CD14-positive monocyte (primary cell): ENCODE results near the gene SCUBE1. TPM values are rescaled to one million over a fixed set of nuclear protein-coding genes. Genes with fewer than 3 reads are reported as not detected.

Experiments
- DNase-seq, 3 donors: peaks; one replicate each; pipeline ENCODE4 v3.0.0-alpha.2; 2011 to 2022
- H2AFZ ChIP-seq: 2 replicates; pipeline ENCODE4 v1.6.0; 2012; ENCODE audit warnings: mild to moderate bottlenecking, low read depth, low read length, inconsistent platforms; ENCODE audit not compliant: insufficient read depth, poor library complexity, severe bottlenecking
- H3K27ac ChIP-seq, 2 donors: 1 replicate in 1 of 2; 2 replicates in 1 of 2; pipeline ENCODE4 v1.5.1; 2012 to 2013; ENCODE audit warnings: low read length in 2 of 2, control low read depth in 1 of 2, inconsistent platforms in 1 of 2, low read depth in 1 of 2, mild to moderate bottlenecking in 1 of 2
- H3K27me3 ChIP-seq, 2 donors: one replicate each; pipeline versions ENCODE4 v1.6.0 to v1.6.1; 2011 to 2013; ENCODE audit warnings: low read length in 2 of 2; ENCODE audit not compliant: control insufficient read depth in 2 of 2, insufficient read depth in 2 of 2
- H3K36me3 ChIP-seq, 2 donors: replicated peaks in 1 of 2; 1 replicate in 1 of 2; 2 replicates in 1 of 2; pipeline versions ENCODE4 v1.5.1 to v1.6.1; 2012 to 2013; ENCODE audit warnings: low read length in 2 of 2, control low read depth in 1 of 2, inconsistent platforms in 1 of 2, mild to moderate bottlenecking in 1 of 2; ENCODE audit not compliant: insufficient read depth in 2 of 2, control insufficient read depth in 1 of 2
- H3K4me1 ChIP-seq, 2 donors: 1 replicate in 1 of 2; 2 replicates in 1 of 2; pipeline versions ENCODE4 v1.5.1 to v1.6.1; 2012 to 2013; ENCODE audit warnings: low read length in 2 of 2, control low read depth in 1 of 2, inconsistent platforms in 1 of 2, mild to moderate bottlenecking in 1 of 2, moderate library complexity in 1 of 2; ENCODE audit not compliant: insufficient read depth in 2 of 2, control insufficient read depth in 1 of 2
- H3K4me2 ChIP-seq: replicated peaks from 2 replicates; pipeline ENCODE3; 2012; ENCODE audit warnings: low read length, moderate library complexity, mild to moderate bottlenecking; ENCODE audit not compliant: poor library complexity, severe bottlenecking; ENCODE audit errors: extremely low read depth
- H3K4me3 ChIP-seq, 3 experiments: fragments of 200-600 bp in 1 of 3; sonication (generic) in 1 of 3; replicated peaks in 1 of 3; 1 replicate in 2 of 3; 2 replicates in 1 of 3; pipeline ENCODE4 v1.5.1; 2011 to 2013; ENCODE audit warnings: low read length in 3 of 3, mild to moderate bottlenecking in 3 of 3, control low read depth in 2 of 3, low read depth in 2 of 3, inconsistent platforms in 1 of 3, moderate library complexity in 1 of 3
- H3K79me2 ChIP-seq: 2 replicates; pipeline ENCODE4 v1.6.0; 2012; ENCODE audit warnings: mild to moderate bottlenecking, control low read depth, inconsistent platforms, low read length, moderate library complexity; ENCODE audit not compliant: insufficient read depth
- H3K9ac ChIP-seq: 2 replicates; pipeline ENCODE4 v1.6.0; 2017; ENCODE audit warnings: low read length, mild to moderate bottlenecking; ENCODE audit not compliant: insufficient read depth, poor library complexity, severe bottlenecking
- H3K9me3 ChIP-seq, 2 donors: replicated peaks in 1 of 2; 1 replicate in 1 of 2; 2 replicates in 1 of 2; pipeline versions ENCODE4 v1.5.1 to v1.6.1; 2012 to 2013; ENCODE audit warnings: low read length in 2 of 2, control low read depth in 1 of 2; ENCODE audit not compliant: control insufficient read depth in 1 of 2, insufficient read depth in 1 of 2
- H4K20me1 ChIP-seq: 2 replicates; pipeline ENCODE4 v1.6.0; 2012; ENCODE audit warnings: mild to moderate bottlenecking, low read length, control low read depth, moderate library complexity; ENCODE audit not compliant: insufficient read depth
- H3K27ac Mint-ChIP-seq, 7 donors: one replicate each; pipeline ENCODE4 v1.8.0; 2020; ENCODE audit warnings: mild to moderate bottlenecking in 7 of 7, mixed read lengths in 7 of 7, moderate library complexity in 6 of 7, inconsistent platforms in 2 of 7
- H3K27me3 Mint-ChIP-seq, 3 donors: one replicate each; pipeline ENCODE4 v1.8.0; 2021 to 2022; ENCODE audit warnings: low read depth in 3 of 3, mild to moderate bottlenecking in 3 of 3, mixed read lengths in 3 of 3, moderate library complexity in 3 of 3, inconsistent platforms in 1 of 3
- H3K36me3 Mint-ChIP-seq, 2 donors: one replicate each; pipeline ENCODE4 v1.8.0; 2020; ENCODE audit warnings: mixed read lengths in 2 of 2, inconsistent platforms in 1 of 2, mild to moderate bottlenecking in 1 of 2
- H3K4me1 Mint-ChIP-seq: one replicate; pipeline ENCODE4 v1.8.0; 2020; ENCODE audit warnings: mild to moderate bottlenecking, mixed read lengths
- H3K4me3 Mint-ChIP-seq, 2 donors: one replicate each; pipeline ENCODE4 v1.8.0; 2020; ENCODE audit warnings: mild to moderate bottlenecking in 2 of 2, mixed read lengths in 2 of 2, moderate library complexity in 1 of 2
- H3K9me3 Mint-ChIP-seq, 7 donors: one replicate each; pipeline ENCODE4 v1.8.0; 2020 to 2022; ENCODE audit warnings: mixed read lengths in 7 of 7, mild to moderate bottlenecking in 6 of 7, moderate library complexity in 6 of 7, inconsistent platforms in 2 of 7
- CTCF ChIP-seq: fragments of 200-600 bp; IDR thresholded peaks from one replicate; pipeline ENCODE4 v1.8.0; 2022; ENCODE audit warnings: antibody characterized with exemption, mild to moderate bottlenecking
- WGBS: methylation state at CpG from one replicate; pipeline ENCODE4 v1.1.5; 2013; ENCODE audit warnings: missing lambda C conversion rate; ENCODE audit not compliant: insufficient coverage; 5-methylcytosine and 5-hydroxymethylcytosine counted together
- intact Hi-C, 2 donors: fragments of 100-400 bp; cut with micrococcal nuclease; formaldehyde crosslinking; loops; one replicate each; pipeline versions ENCODE4 v1.15.0 to v1.15.1; 2023
- polyA plus RNA-seq, 3 donors: library from polyadenylated mRNA; depleted of rRNA in 1 of 3; unstranded in 2 of 3; stranded (reverse) in 1 of 3; fragments of 300-500 nt in 2 of 3; fragments of >200 nt in 1 of 3; fragmentation: Illumina TruSeq in 2 of 3; gene quantifications; 1 replicate in 2 of 3; 2 replicates in 1 of 3; pipeline ENCODE4 v1.2.3, GENCODE V29; 2012 to 2021

SCUBE1 gene
- polyA plus RNA-seq, 3 donors: 0.20 to 0.32 (median 0.26) TPM

GRCh38 chr22:43169310-43170130, 173.7 kb downstream of the SCUBE1 start:
- intact Hi-C loops: no loop called here
- Mint-ChIP-seq H3K36me3 (peaks cover 55 to 90% of the 10 kb centered on the region in 2 donors), H3K27me3 (peaks cover 0 to 2% (median 1%) of the 10 kb centered on the region in 3 donors), H3K9me3 (no peaks in the 10 kb centered on the region), H3K27ac (peak overlapping the region in 1 of 7 donors; percentile 10), H3K4me3 (no peak overlapping the region), H3K4me1 (peaks cover 4% of the 10 kb centered on the region)
- Histone ChIP-seq H3K4me2 (no peak overlapping the region), H3K9ac (no peak overlapping the region), H3K9me3 (no peaks in the 10 kb centered on the region), H3K36me3 (peaks cover 55 to 82% of the 10 kb centered on the region in 2 donors), H4K20me1 (peaks cover 9% of the 10 kb centered on the region), H3K79me2 (no peaks in the 10 kb centered on the region), H3K27me3 (no peaks in the 10 kb centered on the region), H3K4me1 (peaks cover 0 to 4% of the 10 kb centered on the region in 2 donors), H3K4me3 (no peak overlapping the region), H3K27ac (no peak overlapping the region), H2AFZ (no peak overlapping the region)
- WGBS: 95% methylated on average over 19 of the region's 23 CpGs
- no peak for DNase-seq
- TF ChIP-seq CTCF: no peak

- Mint-ChIP-seq H3K27ac (no peak overlapping the region), H3K36me3 (peaks cover 56 to 90% of the 10 kb centered on the region in 2 donors), H3K4me1 (peaks cover 12% of the 10 kb centered on the region), H3K9me3 (no peaks in the 10 kb centered on the region), H3K27me3 (peaks cover 0 to 2% (median 1%) of the 10 kb centered on the region in 3 donors), H3K4me3 (no peak overlapping the region)
- peaks cover 6 to 8% of the 10 kb centered on the region in 2 donors for H3K4me1 ChIP-seq
- WGBS: 85% methylated on average over 21 of the region's 25 CpGs
- H3K9ac ChIP-seq: no peak overlapping the region
- no peak for DNase-seq
- H3K4me3 ChIP-seq: no peak overlapping the region
- no peaks in the 10 kb centered on the region for H3K9me3 ChIP-seq
- no peak for TF ChIP-seq CTCF
- peaks cover 17% of the 10 kb centered on the region for H4K20me1 ChIP-seq
- intact Hi-C loops: no loop called here
- H2AFZ ChIP-seq: no peak overlapping the region
- no peaks in the 10 kb centered on the region for H3K79me2 ChIP-seq
- H3K36me3 ChIP-seq: peaks cover 47 to 79% of the 10 kb centered on the region in 2 donors
- no peak overlapping the region for H3K4me2 ChIP-seq
- no peak overlapping the region for H3K27ac ChIP-seq
- no peaks in the 10 kb centered on the region for H3K27me3 ChIP-seq
Measured at GRCh38 chr22:43168471-43169309, 174.5 kb downstream of the SCUBE1 start.
